PFSK-1 (cell line): ENCODE measurements around the gene MCEE.
A peak's percentile ranks its signal among the peaks of the same experiment; 100 is the strongest.

Experiments used
- POLR2AphosphoS5 ChIP-seq: IDR thresholded peaks from 2 replicates; pipeline ENCODE4 v1.6.1; 2012; ENCODE audit warnings: low read depth, mild to moderate bottlenecking, control low read depth, low read length, moderate library complexity
- REST ChIP-seq, 2 experiments: IDR thresholded peaks; 2 replicates each; pipeline versions ENCODE4 v1.6.1 to v1.8.0; 2011 to 2012; ENCODE audit warnings: low read depth in 2 of 2, low read length in 2 of 2, control low read depth in 1 of 2, inconsistent platforms in 1 of 2, mild to moderate bottlenecking in 1 of 2, moderate library complexity in 1 of 2; ENCODE audit not compliant: insufficient read depth in 1 of 2
- SIN3A ChIP-seq: IDR thresholded peaks from 2 replicates; pipeline ENCODE4 v1.6.1; 2012; ENCODE audit warnings: mild to moderate bottlenecking, low read length, moderate library complexity, borderline replicate concordance; ENCODE audit not compliant: insufficient read depth
- TAF1 ChIP-seq: IDR thresholded peaks from 2 replicates; pipeline ENCODE4 v1.6.1; 2012; ENCODE audit warnings: low read length, control low read depth, borderline replicate concordance; ENCODE audit not compliant: insufficient read depth

- TF ChIP-seq POLR2AphosphoS5, result no peak
- no peak for TF ChIP-seq TAF1
- 0 out of 2 replicates have a peak, but pooled peaks have one; percentile 16 for TF ChIP-seq SIN3A
- no peak for TF ChIP-seq REST (IDR thresholded peaks at IDR 0.05; ENCODE audit: insufficient read depth in 1 of 2, low read depth in 2 of 2, low read length in 2 of 2)
These were observed 846 bp upstream of the MCEE start for GRCh38 chr2:71130905-71131244.
